Large intestine (tissue), 3 donors: Measurements from ENCODE around the gene DAZAP1. TPM values are rescaled to one million over a fixed set of nuclear protein-coding genes. Genes with fewer than 3 reads are reported as not detected.

Experiments
- DNase-seq, 2 donors: peaks; one replicate each; pipeline versions ENCODE4 v3.0.0 to v3.0.0-alpha.2; 2013
- H3K27ac ChIP-seq: one replicate; pipeline ENCODE4 v1.5.1; 2013; ENCODE audit warnings: low read length
- H3K27me3 ChIP-seq: 2 replicates; pipeline ENCODE4 v1.6.1; 2013; ENCODE audit warnings: low read length; ENCODE audit not compliant: control insufficient read depth, insufficient read depth
- H3K36me3 ChIP-seq: 2 replicates; pipeline ENCODE4 v1.6.1; 2013; ENCODE audit warnings: low read length; ENCODE audit not compliant: control insufficient read depth, insufficient read depth
- H3K4me1 ChIP-seq: one replicate; pipeline ENCODE4 v1.6.1; 2013; ENCODE audit warnings: low read length; ENCODE audit not compliant: control insufficient read depth, insufficient read depth
- H3K4me3 ChIP-seq: one replicate; pipeline ENCODE4 v1.5.1; 2013; ENCODE audit warnings: low read length
- H3K9me3 ChIP-seq: one replicate; pipeline ENCODE4 v1.6.1; 2013; ENCODE audit warnings: mild to moderate bottlenecking, low read depth, low read length, moderate library complexity; ENCODE audit not compliant: control insufficient read depth
- WGBS: methylation state at CpG from one replicate; pipeline ENCODE4 v1.1.5; 2013; ENCODE audit warnings: low lambda C conversion rate; ENCODE audit not compliant: insufficient coverage; 5-methylcytosine and 5-hydroxymethylcytosine counted together
- polyA plus RNA-seq: library from polyadenylated mRNA; unstranded; fragments of 120-200 nt; gene quantifications from one replicate; pipeline ENCODE4 v1.2.1, GENCODE V29; 2013

The DAZAP1 gene
- polyA plus RNA-seq, 1 donor: 97.8 TPM

GRCh38 chr19:1394252-1395193, 12.9 kb upstream of the DAZAP1 start:
- Histone ChIP-seq H3K9me3 (no peaks in the 10 kb centered on the region), H3K27me3 (no peaks in the 10 kb centered on the region), H3K4me1 (no peaks in the 10 kb centered on the region), H3K4me3 (no peak overlapping the region), H3K36me3 (peaks cover 44% of the 10 kb centered on the region), H3K27ac (no peak overlapping the region)
- no peak for DNase-seq
- WGBS: no CpG with 5 or more reads among the region's 43 CpGs

- DNase-seq: no peak
- Histone ChIP-seq H3K27me3 (no peaks in the 10 kb centered on the region), H3K36me3 (peaks cover 38% of the 10 kb centered on the region), H3K4me1 (peaks cover 4% of the 10 kb centered on the region), H3K9me3 (no peaks in the 10 kb centered on the region), H3K4me3 (no peak overlapping the region), H3K27ac (no peak overlapping the region)
- WGBS: no CpG with 5 or more reads among the region's 52 CpGs
Observed at GRCh38 chr19:1395194-1396018, 12.0 kb upstream of the DAZAP1 start.

- peaks cover 30% of the 10 kb centered on the region for H3K36me3 ChIP-seq
- peaks cover 10% of the 10 kb centered on the region for H3K4me1 ChIP-seq
- no peaks in the 10 kb centered on the region for H3K27me3 ChIP-seq
- no peak overlapping the region for H3K27ac ChIP-seq
- WGBS: no CpG with 5 or more reads among the region's 25 CpGs
- no peak overlapping the region for H3K4me3 ChIP-seq
- no peaks in the 10 kb centered on the region for H3K9me3 ChIP-seq
- DNase-seq: no peak
Observed at GRCh38 chr19:1396019-1396767, 11.2 kb upstream of the DAZAP1 start.

GRCh38 chr19:1396768-1397679, 10.4 kb upstream of the DAZAP1 start:
- H3K36me3 ChIP-seq: peaks cover 27% of the 10 kb centered on the region
- no peaks in the 10 kb centered on the region for H3K27me3 ChIP-seq
- no peak overlapping the region for H3K27ac ChIP-seq
- H3K9me3 ChIP-seq: no peaks in the 10 kb centered on the region
- no peak for DNase-seq
- no CpG with 5 or more reads among the region's 42 CpGs for WGBS
- H3K4me3 ChIP-seq: no peak overlapping the region
- peaks cover 10% of the 10 kb centered on the region for H3K4me1 ChIP-seq

GRCh38 chr19:1397838-1398237, 9.5 kb upstream of the DAZAP1 start:
- Histone ChIP-seq H3K4me3 (no peak overlapping the region), H3K36me3 (peaks cover 19% of the 10 kb centered on the region), H3K9me3 (no peaks in the 10 kb centered on the region), H3K27ac (no peak overlapping the region), H3K4me1 (peaks cover 15% of the 10 kb centered on the region), H3K27me3 (no peaks in the 10 kb centered on the region)
- no CpG with 5 or more reads among the region's 9 CpGs for WGBS
- no peak for DNase-seq

GRCh38 chr19:1399079-1399478, 8.3 kb upstream of the DAZAP1 start:
- Histone ChIP-seq H3K36me3 (peaks cover 7% of the 10 kb centered on the region), H3K9me3 (no peaks in the 10 kb centered on the region), H3K4me1 (peaks cover 20% of the 10 kb centered on the region), H3K27ac (no peak overlapping the region), H3K27me3 (no peaks in the 10 kb centered on the region), H3K4me3 (no peak overlapping the region)
- no CpG with 5 or more reads among the region's 19 CpGs for WGBS
- DNase-seq: no peak

GRCh38 chr19:1399745-1400144, 7.6 kb upstream of the DAZAP1 start:
- no peak for DNase-seq
- no peaks in the 10 kb centered on the region for H3K9me3 ChIP-seq
- H3K36me3 ChIP-seq: peaks cover 7% of the 10 kb centered on the region
- H3K4me1 ChIP-seq: peaks cover 20% of the 10 kb centered on the region
- no peak overlapping the region for H3K27ac ChIP-seq
- no peaks in the 10 kb centered on the region for H3K27me3 ChIP-seq
- H3K4me3 ChIP-seq: no peak overlapping the region
- WGBS: no CpG with 5 or more reads among the region's 15 CpGs

- no CpG with 5 or more reads among the region's 36 CpGs for WGBS
- peak overlapping the region; percentile 56 for H3K4me3 ChIP-seq
- no peaks in the 10 kb centered on the region for H3K27me3 ChIP-seq
- no peak overlapping the region for H3K27ac ChIP-seq
- peaks cover 20% of the 10 kb centered on the region for H3K4me1 ChIP-seq
- peak in 1 of 2 donors; percentile 53 for DNase-seq
- peaks cover 2% of the 10 kb centered on the region for H3K36me3 ChIP-seq
- no peaks in the 10 kb centered on the region for H3K9me3 ChIP-seq
Observed at GRCh38 chr19:1400281-1401137, 6.9 kb upstream of the DAZAP1 start.
